ENCODE data around the gene PKNOX2.

GRCh38 chr11:125262830-125263218, 98.3 kb downstream of the PKNOX2 start:
- no peak for TF ChIP-seq CTCF (IDR thresholded peaks at IDR 0.05)
- no peak for TF ChIP-seq ATF6 (CRISPR knock-in tag; IDR thresholded peaks at IDR 0.05)
- TF ChIP-seq ESRRA (CRISPR knock-in tag; IDR thresholded peaks at IDR 0.05; ENCODE audit: borderline replicate concordance), result no peak
- TF ChIP-seq USF2 (CRISPR knock-in tag; IDR thresholded peaks at IDR 0.05), result no peak
- no peak for TF ChIP-seq PRDM15 (CRISPR knock-in tag; IDR thresholded peaks at IDR 0.05)
- TF ChIP-seq TEAD1 (CRISPR knock-in tag; IDR thresholded peaks at IDR 0.05), result no peak
- no peak for TF ChIP-seq AR (CRISPR knock-in tag; IDR thresholded peaks at IDR 0.05)
- no peak for TF ChIP-seq ZNF121 (CRISPR knock-in tag; IDR thresholded peaks at IDR 0.05)

Measured in WTC11 (cell line).